Large intestine (tissue), 3 donors: ENCODE results near the gene RCC2. TPM values are rescaled to one million over a fixed set of nuclear protein-coding genes. Genes with fewer than 3 reads are reported as not detected.

Experiments used
- DNase-seq, 2 donors: peaks; one replicate each; pipeline versions ENCODE4 v3.0.0 to v3.0.0-alpha.2; 2013
- H3K27ac ChIP-seq: one replicate; pipeline ENCODE4 v1.5.1; 2013; ENCODE audit warnings: low read length
- H3K27me3 ChIP-seq: 2 replicates; pipeline ENCODE4 v1.6.1; 2013; ENCODE audit warnings: low read length; ENCODE audit not compliant: control insufficient read depth, insufficient read depth
- H3K36me3 ChIP-seq: 2 replicates; pipeline ENCODE4 v1.6.1; 2013; ENCODE audit warnings: low read length; ENCODE audit not compliant: control insufficient read depth, insufficient read depth
- H3K4me1 ChIP-seq: one replicate; pipeline ENCODE4 v1.6.1; 2013; ENCODE audit warnings: low read length; ENCODE audit not compliant: control insufficient read depth, insufficient read depth
- H3K4me3 ChIP-seq: one replicate; pipeline ENCODE4 v1.5.1; 2013; ENCODE audit warnings: low read length
- H3K9me3 ChIP-seq: one replicate; pipeline ENCODE4 v1.6.1; 2013; ENCODE audit warnings: mild to moderate bottlenecking, low read depth, low read length, moderate library complexity; ENCODE audit not compliant: control insufficient read depth
- WGBS: methylation state at CpG from one replicate; pipeline ENCODE4 v1.1.5; 2013; ENCODE audit warnings: low lambda C conversion rate; ENCODE audit not compliant: insufficient coverage; 5-methylcytosine and 5-hydroxymethylcytosine counted together
- polyA plus RNA-seq: library from polyadenylated mRNA; unstranded; fragments of 120-200 nt; gene quantifications from one replicate; pipeline ENCODE4 v1.2.1, GENCODE V29; 2013

The RCC2 gene
- polyA plus RNA-seq, 1 donor: 51.0 TPM

- H3K4me1 ChIP-seq: no peaks in the 10 kb centered on the region
- DNase-seq: no peak
- no peak overlapping the region for H3K4me3 ChIP-seq
- no peaks in the 10 kb centered on the region for H3K36me3 ChIP-seq
- H3K27ac ChIP-seq: no peak overlapping the region
- H3K27me3 ChIP-seq: peaks cover 5% of the 10 kb centered on the region
- WGBS: 100% methylated on average over 3 of the region's 10 CpGs
- H3K9me3 ChIP-seq: no peaks in the 10 kb centered on the region
Measured at GRCh38 chr1:17375651-17376050, 63.8 kb downstream of the RCC2 start.

DNA sequence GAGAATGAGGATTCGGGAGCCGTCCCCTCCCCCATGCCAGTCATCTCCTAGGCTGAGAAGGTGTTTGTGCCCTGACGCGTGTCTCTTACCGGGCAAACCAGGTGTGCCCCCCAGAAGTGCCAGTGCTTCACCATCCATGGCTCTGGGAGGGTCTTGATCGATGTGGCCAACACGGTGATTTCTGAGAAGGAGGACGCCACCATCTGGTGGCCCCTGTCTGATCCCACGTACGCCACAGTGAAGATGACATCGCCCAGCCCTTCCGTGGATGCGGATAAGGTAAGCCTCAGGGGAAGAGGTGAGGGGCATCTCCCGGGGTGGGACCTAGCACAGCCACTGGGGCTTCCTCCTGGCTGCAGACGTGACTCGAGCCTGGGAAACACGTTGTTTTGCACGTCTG, 66.5 kb downstream of the RCC2 start:
- no peaks in the 10 kb centered on the region for H3K36me3 ChIP-seq
- H3K4me3 ChIP-seq: no peak overlapping the region
- no CpG with 5 or more reads among the region's 18 CpGs for WGBS
- H3K4me1 ChIP-seq: no peaks in the 10 kb centered on the region
- DNase-seq: no peak
- no peaks in the 10 kb centered on the region for H3K9me3 ChIP-seq
- H3K27me3 ChIP-seq: peaks cover 5% of the 10 kb centered on the region
- H3K27ac ChIP-seq: no peak overlapping the region

- Histone ChIP-seq H3K27me3 (no peaks in the 10 kb centered on the region), H3K9me3 (no peaks in the 10 kb centered on the region), H3K36me3 (no peaks in the 10 kb centered on the region), H3K4me3 (no peak within 1 kb of the TSS), H3K4me1 (no peaks in the 10 kb centered on the region), H3K27ac (no peak within 1 kb of the TSS)
- DNase-seq: no peak
- whole genome bisulfite sequencing: no CpG with 5 or more reads among the region's 7 CpGs
Measured at GRCh38 chr1:17371896-17372295, 67.6 kb downstream of the RCC2 start, which contains the start of gene PADI6. PADI6 (plus strand) TSS chr1:17372196; CDS start chr1:17372246, 50 bp downstream.

GRCh38 chr1:17370618-17371017, 68.9 kb downstream of the RCC2 start:
- DNase-seq: peak in 1 of 2 donors; percentile 17
- WGBS: no CpG with 5 or more reads among the region's 2 CpGs
- Histone ChIP-seq H3K4me3 (no peak overlapping the region), H3K4me1 (no peaks in the 10 kb centered on the region), H3K36me3 (no peaks in the 10 kb centered on the region), H3K27me3 (no peaks in the 10 kb centered on the region), H3K27ac (no peak overlapping the region), H3K9me3 (no peaks in the 10 kb centered on the region)

- no peak overlapping the region for H3K27ac ChIP-seq
- H3K27me3 ChIP-seq: no peaks in the 10 kb centered on the region
- no peak for DNase-seq
- H3K9me3 ChIP-seq: no peaks in the 10 kb centered on the region
- H3K4me1 ChIP-seq: no peaks in the 10 kb centered on the region
- WGBS: no CpG with 5 or more reads among the region's 9 CpGs
- no peaks in the 10 kb centered on the region for H3K36me3 ChIP-seq
- H3K4me3 ChIP-seq: no peak overlapping the region
Measured at GRCh38 chr1:17369466-17369865, 70.0 kb downstream of the RCC2 start.

DNA sequence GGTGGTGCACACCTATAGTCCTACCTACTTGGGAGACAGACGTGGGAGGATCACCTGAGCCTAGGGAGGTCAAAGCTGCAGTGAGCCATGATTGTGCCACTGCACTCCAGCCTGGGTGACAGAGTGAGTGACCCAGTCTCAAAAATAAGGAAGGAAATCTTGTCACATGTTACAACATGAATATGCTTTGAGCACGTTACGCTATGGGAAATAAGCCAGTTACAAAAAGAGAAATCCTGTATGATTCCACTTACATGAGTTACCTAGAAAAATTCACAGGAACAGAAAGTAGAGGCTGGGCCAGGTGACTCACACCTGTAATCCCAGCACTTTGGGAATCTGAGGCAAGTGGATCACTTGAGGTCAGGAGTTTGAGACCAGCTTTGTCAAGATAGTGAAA, 74.2 kb downstream of the RCC2 start:
- H3K27me3 ChIP-seq: no peaks in the 10 kb centered on the region
- H3K27ac ChIP-seq: no peak overlapping the region
- no peaks in the 10 kb centered on the region for H3K9me3 ChIP-seq
- no peak overlapping the region for H3K4me3 ChIP-seq
- WGBS: no CpG with 5 or more reads among the region's 3 CpGs
- H3K4me1 ChIP-seq: no peaks in the 10 kb centered on the region
- no peak for DNase-seq
- H3K36me3 ChIP-seq: no peaks in the 10 kb centered on the region

DNA sequence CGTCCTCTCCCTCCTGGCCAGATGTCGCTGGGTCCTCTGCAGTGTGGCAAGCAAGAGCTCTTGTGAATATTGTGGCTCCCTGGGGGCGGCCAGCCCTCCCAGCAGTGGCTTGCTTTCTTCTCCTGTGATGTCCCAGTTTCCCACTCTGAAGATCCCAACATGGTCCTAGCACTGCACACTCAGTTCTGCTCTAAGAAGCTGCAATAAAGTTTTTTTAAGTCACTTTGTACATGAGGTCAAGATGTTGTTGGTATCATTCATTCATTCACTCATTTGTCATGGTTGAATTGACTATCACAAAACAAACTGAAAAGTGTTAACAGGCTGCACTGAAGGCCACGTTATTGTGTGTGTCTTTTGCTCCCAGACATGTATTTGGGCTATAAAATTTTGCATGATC, 75.7 kb downstream of the RCC2 start:
- no peaks in the 10 kb centered on the region for H3K27me3 ChIP-seq
- H3K9me3 ChIP-seq: no peaks in the 10 kb centered on the region
- H3K36me3 ChIP-seq: no peaks in the 10 kb centered on the region
- H3K4me1 ChIP-seq: no peaks in the 10 kb centered on the region
- H3K27ac ChIP-seq: no peak overlapping the region
- no peak overlapping the region for H3K4me3 ChIP-seq
- no CpG with 5 or more reads among the region's 4 CpGs for WGBS
- no peak for DNase-seq

DNA sequence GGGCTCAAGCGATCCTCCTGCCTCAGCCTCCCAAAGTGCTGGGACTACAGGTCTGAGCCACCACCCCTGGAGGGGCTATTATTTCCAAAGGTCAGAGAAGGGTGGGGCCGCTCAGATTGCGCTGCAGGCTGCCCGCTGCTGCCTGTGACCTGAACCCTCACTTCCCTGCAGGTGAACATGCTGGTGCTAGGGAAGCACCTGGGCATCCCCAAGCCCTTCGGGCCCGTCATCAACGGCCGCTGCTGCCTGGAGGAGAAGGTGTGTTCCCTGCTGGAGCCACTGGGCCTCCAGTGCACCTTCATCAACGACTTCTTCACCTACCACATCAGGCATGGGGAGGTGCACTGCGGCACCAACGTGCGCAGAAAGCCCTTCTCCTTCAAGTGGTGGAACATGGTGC, 76.1 kb downstream of the RCC2 start:
- no peaks in the 10 kb centered on the region for H3K9me3 ChIP-seq
- DNase-seq: no peak
- H3K4me3 ChIP-seq: no peak overlapping the region
- H3K27me3 ChIP-seq: no peaks in the 10 kb centered on the region
- WGBS: no CpG with 5 or more reads among the region's 12 CpGs
- no peak overlapping the region for H3K27ac ChIP-seq
- H3K4me1 ChIP-seq: no peaks in the 10 kb centered on the region
- H3K36me3 ChIP-seq: no peaks in the 10 kb centered on the region

DNA sequence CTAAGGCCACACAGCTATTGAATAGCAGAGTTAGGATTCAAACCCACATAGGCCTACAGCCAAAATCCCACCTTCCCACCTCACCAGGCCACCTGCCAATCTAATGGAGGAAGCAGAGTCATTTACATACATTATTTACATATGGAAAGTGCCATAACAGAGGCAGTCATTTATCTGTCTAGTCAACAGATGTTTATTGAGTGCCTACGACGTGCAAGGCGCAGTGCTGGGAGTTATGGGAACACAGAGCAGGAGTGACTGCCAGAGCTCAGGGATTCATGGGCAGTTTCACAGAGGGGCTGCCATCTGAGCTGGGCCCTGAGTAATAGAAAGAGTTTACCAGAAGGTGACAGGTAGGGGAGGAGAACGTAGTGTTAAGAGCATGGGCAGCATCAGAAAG, 77.8 kb downstream of the RCC2 start:
- Histone ChIP-seq H3K9me3 (no peaks in the 10 kb centered on the region), H3K27me3 (no peaks in the 10 kb centered on the region), H3K36me3 (no peaks in the 10 kb centered on the region), H3K4me3 (no peak overlapping the region), H3K4me1 (no peaks in the 10 kb centered on the region), H3K27ac (no peak overlapping the region)
- WGBS: no CpG with 5 or more reads among the region's 4 CpGs
- no peak for DNase-seq

- Histone ChIP-seq H3K4me1 (no peaks in the 10 kb centered on the region), H3K27me3 (peaks cover 2% of the 10 kb centered on the region), H3K9me3 (no peaks in the 10 kb centered on the region), H3K4me3 (no peak overlapping the region), H3K36me3 (no peaks in the 10 kb centered on the region), H3K27ac (no peak overlapping the region)
- WGBS: no CpG with 5 or more reads among the region's 11 CpGs
- no peak for DNase-seq
Measured at GRCh38 chr1:17360272-17360956, 79.1 kb downstream of the RCC2 start.

GRCh38 chr1:17359808-17360207, 79.7 kb downstream of the RCC2 start:
- Histone ChIP-seq H3K4me1 (no peaks in the 10 kb centered on the region), H3K27ac (no peak overlapping the region), H3K36me3 (no peaks in the 10 kb centered on the region), H3K4me3 (no peak overlapping the region), H3K9me3 (no peaks in the 10 kb centered on the region), H3K27me3 (peaks cover 2% of the 10 kb centered on the region)
- no peak for DNase-seq
- WGBS: no CpG with 5 or more reads among the region's 9 CpGs
